HG02981 (cell line): ENCODE measurements around the gene CNTNAP2.

Source experiments
- ATAC-seq: cut with Tn5 transposase; IDR thresholded peaks from one replicate; pipeline ENCODE4 v1.9.1; 2021; ENCODE audit warnings: mild to moderate bottlenecking, moderate library complexity; ENCODE audit not compliant: unreplicated experiment

CNTNAP2 gene

GRCh38 chr7:147423875-147424274, 1307.3 kb downstream of the CNTNAP2 start:
- ATAC-seq = no peak

- no peak for ATAC-seq
Measured at GRCh38 chr7:147428075-147428474, 1311.5 kb downstream of the CNTNAP2 start.

GRCh38 chr7:147429961-147430360, 1313.4 kb downstream of the CNTNAP2 start:
- no peak for ATAC-seq

- no peak for ATAC-seq
Measured at GRCh38 chr7:147432079-147432478, 1315.5 kb downstream of the CNTNAP2 start.

- no peak for ATAC-seq
Measured at GRCh38 chr7:147432576-147432975, 1316.0 kb downstream of the CNTNAP2 start.

- no peak for ATAC-seq
Measured at GRCh38 chr7:147436718-147437117, 1320.1 kb downstream of the CNTNAP2 start.

- ATAC-seq = no peak
Measured at GRCh38 chr7:147438216-147438615, 1321.6 kb downstream of the CNTNAP2 start.

- ATAC-seq = no peak
Measured at GRCh38 chr7:147443942-147444341, 1327.3 kb downstream of the CNTNAP2 start.

GRCh38 chr7:147452816-147453215, 1336.2 kb downstream of the CNTNAP2 start:
- no peak for ATAC-seq

GRCh38 chr7:147465223-147465622, 1348.6 kb downstream of the CNTNAP2 start:
- ATAC-seq = no peak

GRCh38 chr7:147472556-147472955, 1356.0 kb downstream of the CNTNAP2 start:
- ATAC-seq = no peak

GRCh38 chr7:147474862-147475261, 1358.3 kb downstream of the CNTNAP2 start:
- ATAC-seq = no peak

- ATAC-seq = no peak
Measured at GRCh38 chr7:147477526-147477925, 1360.9 kb downstream of the CNTNAP2 start.

- no peak for ATAC-seq
Measured at GRCh38 chr7:147478796-147479195, 1362.2 kb downstream of the CNTNAP2 start.

- no peak for ATAC-seq
Measured at GRCh38 chr7:147483634-147484292, 1367.2 kb downstream of the CNTNAP2 start.

GRCh38 chr7:147485660-147486210, 1369.1 kb downstream of the CNTNAP2 start:
- ATAC-seq = no peak

- ATAC-seq = no peak
Measured at GRCh38 chr7:147492606-147493005, 1376.0 kb downstream of the CNTNAP2 start.

GRCh38 chr7:147496209-147496608, 1379.6 kb downstream of the CNTNAP2 start:
- no peak for ATAC-seq

GRCh38 chr7:147497246-147497645, 1380.6 kb downstream of the CNTNAP2 start:
- no peak for ATAC-seq

GRCh38 chr7:147498081-147498480, 1381.5 kb downstream of the CNTNAP2 start:
- ATAC-seq = no peak

GRCh38 chr7:147509035-147509501, 1392.5 kb downstream of the CNTNAP2 start:
- ATAC-seq = no peak

GRCh38 chr7:147509541-147510200, 1393.1 kb downstream of the CNTNAP2 start:
- no peak for ATAC-seq
